Fibroblast of skin of back (primary cell): Measurements from ENCODE around the gene MYL4.
"Not testable (repeated sequence)": the region's sequence is repeated elsewhere in the genome, so short reads cannot be mapped to it uniquely, and the experiment has no call there.

Experiments used
- DNase-seq: peaks from one replicate; pipeline ENCODE4 v3.0.0-alpha.2; 2013

MYL4 gene

GRCh38 chr17:47193931-47194511 lies 15.1 kb upstream of the MYL4 start:
- no peak for DNase-seq

DNA sequence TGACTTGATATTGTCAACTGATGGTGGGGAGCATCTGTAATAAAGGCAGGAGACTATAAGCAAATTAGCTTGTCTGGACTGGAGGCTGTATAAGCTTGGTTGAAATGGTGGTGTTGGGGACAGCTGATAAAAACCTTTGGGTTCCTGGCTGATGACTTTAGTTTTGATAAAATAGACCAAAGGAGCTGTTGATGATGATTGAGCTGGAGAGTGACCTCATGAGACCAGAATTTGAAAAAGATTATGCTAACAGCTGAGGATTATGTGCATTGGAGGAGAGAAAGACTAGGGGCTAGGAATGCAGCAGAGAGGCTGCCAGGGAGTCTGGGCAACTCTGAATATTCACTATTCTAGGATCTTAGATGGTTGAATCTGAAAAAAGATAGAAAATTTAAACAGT lies 11.3 kb upstream of the MYL4 start:
- DNase-seq, result peak; percentile 23

- no peak for DNase-seq
Measured at GRCh38 chr17:47199627-47200324, 9.4 kb upstream of the MYL4 start.

DNA sequence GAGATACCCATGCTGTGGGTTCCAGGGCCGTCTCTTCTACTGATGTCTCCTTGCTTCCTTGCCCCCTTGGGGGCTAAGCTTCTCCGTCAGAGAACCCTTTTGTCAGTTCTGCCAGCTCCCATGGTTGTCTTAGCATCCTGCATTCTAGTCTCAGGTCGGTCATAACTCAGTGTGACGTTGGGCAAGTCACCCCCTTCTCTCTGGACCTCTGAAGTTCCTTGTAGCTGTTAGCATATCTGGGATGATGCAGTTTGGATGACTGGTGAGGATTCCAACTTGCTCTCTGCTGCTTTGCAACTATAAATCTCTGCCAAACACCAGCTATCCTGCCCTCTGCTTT lies 8.9 kb upstream of the MYL4 start:
- no peak for DNase-seq

DNA sequence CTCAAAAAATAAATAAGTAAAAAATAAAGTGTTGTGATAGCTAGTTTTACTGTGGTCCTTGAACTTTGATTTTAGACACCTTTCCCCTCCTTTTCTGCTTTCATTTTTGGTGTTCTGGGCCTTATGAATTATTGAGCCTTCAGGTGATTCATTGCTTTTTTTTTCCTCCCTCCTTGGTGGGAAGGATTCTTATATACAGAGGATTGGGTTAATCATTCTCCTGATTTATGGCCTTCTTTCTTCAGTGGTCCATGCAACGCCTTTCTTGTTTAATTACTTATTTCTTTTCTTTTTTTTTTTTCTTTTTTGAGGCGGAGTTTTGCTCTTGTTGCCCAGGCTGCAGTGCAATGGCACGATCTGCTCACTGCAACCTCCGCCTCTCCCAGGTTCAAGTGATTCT lies 8.0 kb upstream of the MYL4 start:
- no peak for DNase-seq

- peak; percentile 67 for DNase-seq
Measured at GRCh38 chr17:47203984-47204721, 5.0 kb upstream of the MYL4 start.

GRCh38 chr17:47204722-47205418 lies 4.3 kb upstream of the MYL4 start:
- DNase-seq, result peak; percentile 57

DNA sequence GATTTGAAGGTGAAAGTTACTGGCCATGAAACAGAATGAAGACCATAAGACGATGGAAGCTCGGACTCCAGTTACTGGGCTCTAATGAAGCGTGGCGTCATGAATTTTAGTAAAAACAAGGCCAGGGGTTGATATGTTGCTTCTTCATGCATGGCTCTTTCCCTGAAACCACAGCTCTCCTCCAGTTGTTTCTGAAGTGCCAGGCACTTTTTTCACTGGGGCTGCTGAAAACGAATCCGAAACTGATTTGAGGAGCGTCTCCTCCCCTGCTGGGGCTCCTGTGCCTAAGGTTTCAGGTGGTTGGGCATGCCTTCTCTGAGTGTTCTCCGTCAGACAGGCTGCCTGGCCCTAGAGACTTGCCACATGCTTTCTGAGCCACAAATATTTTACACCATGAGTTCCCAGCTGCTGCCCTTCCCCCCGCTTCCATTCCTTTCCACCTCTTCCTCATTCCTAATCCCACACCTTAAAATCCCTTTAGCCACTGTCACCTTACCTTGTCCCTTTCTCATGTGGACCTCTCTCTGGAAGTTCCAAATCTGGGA lies 3.7 kb upstream of the MYL4 start:
- DNase-seq, result peak; percentile 88

GRCh38 chr17:47207143-47208067 lies 1.7 kb upstream of the MYL4 start:
- DNase-seq, result no peak

GRCh38 chr17:47209499-47209898 lies 351 bp downstream of the MYL4 start:
- no peak for DNase-seq

GRCh38 chr17:47210105-47210504 lies 957 bp downstream of the MYL4 start:
- no peak for DNase-seq

GRCh38 chr17:47210779-47211178 lies 1.6 kb downstream of the MYL4 start:
- DNase-seq, result no peak

- no peak for DNase-seq
Measured at GRCh38 chr17:47212458-47212857, 3.3 kb downstream of the MYL4 start.

- DNase-seq, result no peak
Measured at GRCh38 chr17:47213540-47213939, 4.4 kb downstream of the MYL4 start.

DNA sequence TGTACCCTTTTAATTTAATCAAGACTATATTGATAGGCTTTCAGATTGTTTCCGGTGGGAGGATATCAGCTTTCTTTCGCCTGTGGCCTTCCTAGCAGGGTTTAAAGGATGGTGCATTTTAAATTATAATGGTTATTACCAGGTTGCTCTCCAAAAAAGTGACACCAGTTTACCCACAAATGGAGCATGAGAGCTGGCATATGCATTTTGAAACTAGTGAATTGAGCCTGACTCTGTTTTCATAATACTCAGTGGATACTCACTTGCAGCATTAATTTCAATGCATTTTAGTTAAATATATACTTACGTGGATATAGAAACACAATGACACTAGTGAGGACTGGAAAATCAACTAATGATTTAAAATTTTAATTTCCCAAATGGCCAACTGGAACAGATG lies 5.8 kb downstream of the MYL4 start:
- DNase-seq, result no peak

DNA sequence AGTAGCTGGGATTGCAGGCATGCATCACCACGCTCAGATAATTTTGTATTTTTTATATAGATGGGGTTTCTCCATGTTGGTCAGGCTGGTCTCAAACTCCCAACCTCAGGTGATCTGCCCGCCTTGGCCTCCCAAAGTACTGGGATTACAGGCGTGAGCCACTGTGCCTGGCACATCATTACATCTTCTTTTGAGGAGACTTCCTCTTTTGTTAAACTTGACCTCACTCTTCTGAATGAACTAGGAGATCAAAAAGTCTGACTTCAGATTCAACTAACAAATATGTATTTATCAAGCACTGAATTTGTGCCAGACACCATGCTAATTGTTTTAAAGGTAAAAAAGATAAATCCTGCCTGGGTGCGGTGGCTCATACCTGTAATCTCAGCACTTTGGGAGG lies 7.7 kb downstream of the MYL4 start:
- DNase-seq, result not testable (repeated sequence)

- not testable (repeated sequence) for DNase-seq
Measured at GRCh38 chr17:47217279-47217678, 8.1 kb downstream of the MYL4 start.

DNA sequence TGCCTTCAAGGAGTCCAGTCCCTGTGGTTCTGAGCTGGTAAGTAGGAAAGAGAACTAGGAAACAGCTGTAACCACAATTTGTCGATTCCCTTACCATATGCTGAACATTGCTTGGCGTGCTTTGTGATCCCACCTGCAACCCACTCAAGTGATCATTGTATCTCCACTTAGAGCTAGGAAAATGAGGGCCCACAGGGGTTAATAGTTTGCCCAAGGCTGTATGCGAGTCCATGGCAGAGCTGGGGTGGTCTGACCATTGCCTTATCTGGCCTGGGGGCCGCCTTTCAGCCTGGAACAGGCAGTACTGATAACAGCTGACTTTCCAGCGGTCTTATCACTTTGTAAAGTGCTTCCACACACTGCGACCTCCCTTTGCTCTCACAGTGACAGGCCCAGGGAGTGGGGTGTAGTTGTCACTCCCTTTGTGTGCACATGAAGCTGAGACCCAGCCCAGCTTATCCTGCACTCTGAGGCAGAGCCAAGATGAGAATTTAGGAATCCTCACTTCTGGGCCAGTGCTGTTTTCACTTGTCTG lies 9.8 kb downstream of the MYL4 start:
- DNase-seq, result no peak

DNA sequence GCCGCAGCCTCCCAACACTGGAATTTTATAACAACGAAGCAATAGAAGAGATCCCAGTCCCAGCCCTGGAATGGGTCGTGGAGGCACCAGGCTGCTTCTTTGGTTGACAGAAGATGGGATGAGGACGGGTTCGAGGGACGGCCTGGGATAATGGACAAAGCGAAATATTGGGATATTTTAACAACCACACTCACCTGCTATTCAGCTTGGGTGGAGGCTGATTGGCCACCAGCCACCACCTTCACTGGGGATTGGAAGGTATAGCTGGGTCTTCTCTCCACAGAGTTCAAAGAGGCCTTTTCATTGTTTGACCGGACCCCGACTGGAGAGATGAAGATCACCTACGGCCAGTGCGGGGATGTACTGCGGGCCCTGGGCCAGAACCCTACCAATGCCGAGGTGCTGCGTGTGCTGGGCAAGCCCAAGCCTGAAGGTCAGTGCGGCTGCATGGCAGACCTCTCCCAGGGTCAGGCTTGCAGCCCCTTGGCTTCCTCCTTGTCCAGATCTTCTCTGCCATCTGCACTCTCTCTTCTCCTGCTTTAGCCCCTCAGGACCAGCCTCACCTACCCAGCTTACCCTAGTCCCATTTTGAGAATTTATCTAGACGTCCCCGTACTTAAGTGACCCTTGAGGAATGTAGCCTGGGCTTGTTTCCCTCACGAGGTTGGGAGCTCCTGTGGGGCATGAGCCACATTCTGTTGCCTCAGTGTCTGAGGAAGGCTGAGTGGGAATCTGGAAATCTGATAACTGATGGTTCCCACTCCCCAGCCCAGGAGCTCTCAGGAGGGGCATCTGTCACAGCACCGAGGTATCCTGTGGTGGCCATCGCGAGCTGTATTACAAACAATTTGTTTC lies 10.7 kb downstream of the MYL4 start:
- no peak for DNase-seq

- DNase-seq, result no peak
Measured at GRCh38 chr17:47220531-47220999, 11.4 kb downstream of the MYL4 start.

DNA sequence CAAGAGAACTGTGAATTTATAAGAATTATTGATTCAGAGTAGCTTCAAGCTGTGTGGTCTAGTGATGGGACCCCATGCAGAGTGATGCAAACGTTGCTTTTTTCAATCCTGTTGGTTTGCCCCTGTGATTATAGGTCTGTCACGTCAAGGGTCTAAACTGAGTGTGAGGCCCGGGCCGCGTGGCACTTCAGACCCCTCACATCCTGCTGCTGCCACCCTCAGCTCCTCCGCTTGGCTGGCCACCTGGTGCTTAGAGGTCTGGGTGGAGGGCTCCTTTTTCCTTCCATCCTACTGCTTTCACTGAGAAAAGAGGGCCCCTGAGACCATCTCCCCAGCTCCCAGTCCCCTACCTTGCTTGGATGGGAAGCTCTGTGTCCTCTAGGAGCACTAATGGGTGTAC lies 12.0 kb downstream of the MYL4 start:
- DNase-seq, result no peak
